Stimulated activated CD8-positive, alpha-beta memory T cell treated with anti-CD3 and anti-CD28 coated beads, Interleukin-4, amount 100 ng/mL, for 1 hour (primary cell): ENCODE results near the gene C10orf71.

Source experiments
- DNase-seq, 2 donors: peaks; one replicate each; pipeline ENCODE4 v3.0.0-alpha.2; 2020; ENCODE audit warnings: low read depth in 2 of 2, low spot score in 1 of 2

Gene C10orf71, protein sequence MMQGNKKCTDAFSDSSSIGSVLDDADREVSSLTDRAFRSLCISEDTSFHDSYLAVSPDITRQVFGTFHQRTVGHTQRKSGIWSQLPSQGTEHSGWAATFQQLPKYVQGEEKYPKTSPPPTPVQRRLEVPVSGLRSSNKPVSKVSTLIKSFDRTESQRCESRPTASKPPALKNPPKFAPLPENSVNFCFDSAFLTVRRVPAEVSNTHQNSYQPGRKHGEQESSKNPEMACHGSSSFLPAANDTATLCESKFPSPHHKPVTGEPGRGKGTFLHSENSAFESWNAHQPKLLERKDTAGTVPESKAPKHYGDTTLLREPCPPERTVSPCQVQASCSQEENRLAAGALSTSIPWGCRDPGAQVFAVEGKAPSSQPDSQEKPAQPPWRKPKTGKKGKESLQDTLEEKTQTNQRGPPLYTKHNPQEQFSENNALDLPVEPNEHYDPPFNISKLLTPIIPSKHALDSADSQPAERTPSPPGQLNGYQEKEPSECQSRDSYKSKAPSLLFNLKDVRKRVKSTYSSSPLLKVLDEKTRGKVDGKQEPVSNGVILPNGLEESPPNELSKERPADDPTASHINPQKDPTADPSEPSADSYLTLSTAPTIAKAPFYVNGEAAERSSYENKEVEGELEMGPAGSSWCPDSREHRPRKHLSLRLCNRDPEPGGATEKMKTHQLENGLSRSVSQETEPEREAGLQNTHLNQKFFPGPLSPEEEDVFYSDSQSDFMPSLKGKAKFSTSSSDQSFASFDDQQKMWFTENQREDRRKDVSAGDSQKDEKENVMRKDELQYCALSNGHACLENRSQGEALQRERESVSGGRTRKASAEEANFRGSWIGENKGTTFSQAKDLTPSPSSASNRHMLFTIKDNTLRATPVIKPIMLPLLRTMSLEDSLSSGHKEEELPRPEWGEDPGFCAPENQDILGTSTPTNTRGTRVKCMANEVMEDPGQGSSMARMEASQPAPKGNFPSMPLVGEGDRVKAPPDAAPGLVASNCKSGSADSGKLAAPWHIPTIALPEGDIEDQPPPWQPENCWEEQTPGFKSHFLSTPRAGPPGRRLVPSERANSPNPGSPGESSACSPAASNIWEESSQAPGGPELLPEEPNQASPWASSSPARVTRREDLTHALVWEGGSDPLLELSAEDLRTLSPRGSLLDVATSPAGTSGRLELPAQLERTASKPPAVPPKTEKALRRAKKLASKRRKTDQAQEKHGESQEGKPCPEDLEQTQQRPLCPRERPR (N-terminal part only)

DNA sequence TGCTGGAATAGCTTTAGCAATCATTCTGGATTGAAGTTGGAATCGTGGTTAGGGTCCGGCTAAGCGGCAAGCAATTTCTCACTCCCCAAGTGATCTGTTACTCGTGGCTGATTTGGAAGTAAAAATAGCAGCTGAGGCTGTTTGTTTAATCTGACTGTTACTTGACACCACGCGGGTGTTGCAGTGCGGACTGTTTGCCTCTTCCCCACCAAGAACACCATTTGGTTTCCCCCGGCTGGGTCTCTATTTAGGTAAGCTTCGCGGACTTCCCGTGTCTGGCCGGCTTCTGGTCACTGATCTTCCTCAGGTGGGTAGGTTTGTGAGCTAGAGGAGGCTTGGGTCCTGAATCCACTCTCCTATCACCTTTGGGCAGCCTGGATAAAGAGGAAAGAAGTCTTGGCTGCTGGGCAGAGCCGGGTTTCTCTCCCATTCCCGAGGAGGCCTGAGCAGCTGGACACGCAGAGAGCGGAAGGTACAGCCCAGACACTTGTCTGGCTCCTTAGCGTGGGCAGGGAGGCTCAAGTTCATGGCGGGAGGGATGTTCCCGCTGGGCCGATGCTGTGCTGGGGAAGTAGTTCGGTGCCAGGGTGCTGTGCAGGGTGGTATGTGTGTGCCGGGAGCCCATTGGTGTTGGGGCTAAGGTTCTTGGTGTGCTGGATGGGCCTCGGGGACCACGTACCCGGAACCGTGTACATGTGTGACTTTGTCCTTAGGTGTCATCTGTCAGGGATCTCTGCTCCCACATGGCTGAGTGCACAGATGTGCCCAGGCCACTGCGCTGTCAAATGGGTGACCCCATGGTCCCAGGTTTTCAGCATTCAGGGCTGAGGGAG, at the start of gene C10orf71:
TSS of gene C10orf71 (plus strand) at position 188 of the 833 bp plus-strand sequence. CDS start 23,376 bp downstream, outside the sequence.
- no peak for DNase-seq

DNA sequence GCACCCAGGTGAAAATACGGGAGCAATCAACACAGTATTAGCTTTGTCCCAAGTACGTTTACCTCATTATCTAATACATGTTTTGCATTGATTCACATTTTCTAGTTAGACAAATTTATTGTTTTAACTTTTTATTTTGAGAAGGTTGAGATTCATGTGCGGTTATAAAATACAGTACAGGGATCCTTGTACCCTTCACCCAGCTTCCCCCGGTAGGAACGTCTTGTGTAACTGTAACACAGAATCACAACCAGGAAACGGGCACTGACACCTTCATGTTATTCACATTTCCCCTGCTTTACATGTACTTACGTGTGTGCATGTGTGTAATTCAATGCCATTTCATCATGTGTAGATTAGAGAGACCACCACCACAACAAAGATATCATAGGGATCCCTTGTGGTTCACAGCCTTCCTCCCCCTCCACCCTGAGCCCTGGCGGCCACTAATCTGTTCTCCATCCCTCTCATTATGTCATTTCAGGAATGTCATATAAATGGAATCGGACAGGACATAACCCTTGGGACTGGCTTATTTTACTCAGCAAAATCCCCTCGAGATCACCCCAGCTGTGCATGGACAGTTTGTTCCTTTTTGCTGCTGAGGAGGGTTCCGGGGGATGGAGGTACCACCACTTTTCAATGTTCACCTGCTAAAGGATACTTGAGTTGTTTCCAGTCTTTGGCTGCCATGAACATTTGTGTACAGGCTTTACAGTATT, 46.5 kb upstream of the C10orf71 start:
- no peak for DNase-seq

DNA sequence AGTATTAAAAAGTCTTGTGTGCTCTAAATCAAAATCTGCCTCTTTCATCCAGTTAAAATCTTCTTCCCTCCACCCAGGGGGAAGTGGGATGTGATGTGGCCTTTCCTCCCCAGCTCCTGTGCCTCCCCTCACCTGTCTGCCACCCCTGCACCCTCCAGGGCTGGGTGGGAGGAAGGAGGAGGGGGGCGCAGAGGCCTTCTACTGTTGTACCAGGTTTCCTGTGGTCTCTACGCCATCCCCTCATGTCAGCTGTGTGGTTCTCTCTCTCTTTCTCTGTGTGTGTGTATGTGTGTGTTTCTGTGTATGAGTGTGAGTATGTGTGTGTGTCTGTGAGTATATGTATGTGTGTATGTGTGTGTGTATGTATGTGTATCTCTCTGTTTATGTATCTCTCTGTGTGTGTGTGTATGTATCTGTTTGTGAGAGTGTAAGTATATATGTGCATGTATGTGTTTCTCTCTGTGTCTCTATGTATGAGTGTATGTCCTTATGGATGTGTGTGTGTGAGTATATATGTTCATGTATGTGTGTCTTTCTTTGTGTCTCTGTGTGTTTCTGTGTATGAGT, 45.5 kb upstream of the C10orf71 start:
- no peak for DNase-seq

DNA sequence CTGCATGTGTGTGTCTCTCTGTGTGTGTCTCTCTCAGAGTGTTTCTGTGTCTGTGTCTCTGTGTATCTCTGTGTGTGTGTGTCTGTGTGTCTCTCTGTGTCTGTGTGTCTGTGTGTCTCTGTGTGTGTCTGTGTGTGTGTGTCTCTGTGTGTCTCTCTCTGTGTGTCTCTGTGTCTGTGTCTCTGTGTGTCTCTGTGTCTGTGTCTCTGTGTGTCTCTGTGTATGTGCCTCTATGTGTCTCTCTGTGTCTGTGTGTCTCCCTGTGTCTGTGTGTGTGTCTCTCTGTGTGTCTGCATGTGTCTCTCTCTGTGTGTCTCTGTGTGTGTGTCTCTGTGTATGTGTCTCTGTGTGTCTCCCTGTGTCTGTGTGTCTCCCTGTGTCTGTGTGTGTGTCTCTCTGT, 44.8 kb upstream of the C10orf71 start:
- no peak for DNase-seq

DNA sequence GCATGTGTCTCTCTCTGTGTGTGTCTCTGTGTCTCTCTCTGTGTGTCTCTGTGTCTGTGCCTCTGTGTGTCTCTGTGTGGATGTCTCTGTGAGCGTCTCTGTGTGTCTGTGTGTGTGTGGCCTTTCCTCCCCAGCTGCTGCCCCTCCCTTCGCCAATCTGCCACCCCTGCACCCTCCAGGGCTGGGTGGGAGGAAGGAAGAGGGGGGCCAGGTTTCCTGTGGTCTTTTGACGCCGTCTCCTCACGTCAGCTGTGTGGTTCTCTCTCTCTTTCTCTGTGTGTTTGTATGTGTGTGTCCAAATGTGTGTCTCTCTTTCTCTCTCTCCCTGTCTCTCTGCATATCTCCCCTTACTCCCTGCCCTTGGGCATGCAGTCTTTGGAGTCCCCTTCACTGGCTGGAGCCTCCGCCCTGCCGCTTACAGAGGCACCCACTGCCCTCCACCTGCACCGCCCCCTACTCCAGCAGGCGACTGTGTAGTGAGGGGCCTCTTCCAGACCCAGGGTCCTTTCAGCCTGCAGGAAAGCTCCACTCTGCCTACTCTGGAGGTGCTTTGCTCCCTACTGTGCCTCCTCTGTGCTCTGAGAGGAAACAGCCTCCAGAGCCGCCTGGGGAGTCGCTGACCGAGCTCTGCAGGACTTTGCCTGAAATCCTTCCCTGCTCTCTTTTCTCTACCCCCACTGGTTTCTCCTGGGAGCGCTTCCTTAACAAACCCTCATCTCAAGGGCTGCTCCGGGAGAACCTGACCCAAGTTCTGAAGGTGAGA, 44.2 kb upstream of the C10orf71 start:
- DNase-seq: peak in 1 of 2 donors; percentile 10

DNA sequence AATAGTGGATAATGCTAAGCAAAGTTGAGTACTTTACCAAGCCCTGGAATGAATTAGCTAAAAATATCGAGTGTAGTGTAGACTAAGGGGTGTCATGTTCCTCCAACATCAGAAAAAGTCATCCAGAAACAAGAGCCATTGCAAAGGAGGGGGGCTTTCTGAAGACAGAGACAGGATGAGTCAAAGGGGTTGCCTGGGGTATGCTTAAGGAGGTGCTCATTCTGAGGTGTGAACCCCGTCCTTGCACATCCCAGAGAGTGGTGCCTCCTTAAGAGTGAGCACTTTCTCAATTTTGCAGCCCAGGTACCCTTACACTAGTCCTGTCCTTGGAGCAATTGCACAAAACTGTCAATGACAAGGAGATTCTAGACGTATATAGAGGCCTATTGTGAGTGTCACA, 43.1 kb upstream of the C10orf71 start:
- no peak for DNase-seq

DNA sequence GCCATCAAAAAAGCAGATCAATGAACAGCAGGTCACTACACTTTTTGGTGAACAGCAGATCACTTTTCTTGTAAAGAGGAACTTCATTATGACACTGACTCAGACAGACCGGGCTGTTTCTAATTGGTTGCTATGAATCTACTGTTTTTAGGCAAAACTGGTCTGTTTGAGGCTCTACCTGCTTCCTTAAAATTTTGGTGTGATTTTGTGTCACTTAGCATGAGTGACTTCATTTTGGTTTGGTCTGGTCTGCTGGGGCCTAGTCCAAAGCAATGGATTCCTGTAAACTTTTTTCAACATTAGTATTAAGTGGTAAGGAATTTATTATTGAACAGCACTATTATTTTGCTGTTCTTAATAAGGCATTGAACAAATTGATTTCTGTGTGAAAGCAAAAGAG, 41.8 kb upstream of the C10orf71 start:
- no peak for DNase-seq

DNA sequence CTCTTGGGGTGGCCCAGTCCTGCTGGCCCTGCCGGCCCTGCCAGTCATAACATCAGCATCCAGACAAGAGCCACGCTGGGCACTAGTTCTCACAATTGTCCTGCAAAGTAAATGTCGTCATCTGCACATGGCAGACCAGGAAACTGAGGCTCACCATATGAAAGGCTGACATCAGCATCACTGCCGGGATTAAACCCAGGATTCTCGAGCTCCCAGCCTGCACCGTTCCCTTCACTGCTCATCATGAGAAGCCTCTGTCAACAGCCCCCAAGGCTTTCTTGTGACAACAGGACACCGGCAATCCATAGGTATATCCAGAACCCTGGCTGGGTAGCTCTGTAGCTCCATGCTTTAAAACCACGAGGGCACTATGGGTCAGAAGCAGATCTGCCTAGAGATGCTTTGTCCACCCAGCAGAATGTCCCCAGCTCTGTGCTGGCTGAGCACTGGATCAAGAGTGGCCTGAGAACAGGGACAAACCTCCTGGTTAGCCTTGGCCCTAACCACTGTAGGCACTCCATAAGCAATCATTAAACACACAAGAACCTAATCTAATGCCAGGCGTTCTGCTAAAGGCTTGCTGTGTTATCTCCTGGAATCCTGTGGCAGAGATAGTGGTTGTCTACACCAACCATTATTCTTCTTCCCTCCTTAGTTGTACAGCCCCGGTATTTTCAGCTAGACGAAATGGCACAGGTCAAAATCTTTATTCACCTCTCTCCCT, 41.2 kb upstream of the C10orf71 start:
- DNase-seq: no peak

DNA sequence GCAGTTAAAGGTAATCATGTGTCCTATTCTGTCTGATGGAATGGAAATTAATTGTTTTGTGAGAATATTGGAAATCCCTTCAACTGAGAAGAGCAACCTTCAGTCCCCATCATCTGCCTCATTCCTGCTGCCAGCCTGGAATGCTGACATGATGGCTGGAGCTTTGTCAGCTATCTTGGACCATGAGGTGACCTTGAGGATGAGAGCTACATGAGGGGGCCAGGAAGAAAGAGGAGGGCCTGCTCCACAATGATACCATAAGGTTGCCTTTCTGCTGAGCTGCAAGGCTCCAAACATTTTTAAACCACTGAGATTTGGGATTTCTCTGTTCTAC, 40.7 kb upstream of the C10orf71 start:
- no peak for DNase-seq

DNA sequence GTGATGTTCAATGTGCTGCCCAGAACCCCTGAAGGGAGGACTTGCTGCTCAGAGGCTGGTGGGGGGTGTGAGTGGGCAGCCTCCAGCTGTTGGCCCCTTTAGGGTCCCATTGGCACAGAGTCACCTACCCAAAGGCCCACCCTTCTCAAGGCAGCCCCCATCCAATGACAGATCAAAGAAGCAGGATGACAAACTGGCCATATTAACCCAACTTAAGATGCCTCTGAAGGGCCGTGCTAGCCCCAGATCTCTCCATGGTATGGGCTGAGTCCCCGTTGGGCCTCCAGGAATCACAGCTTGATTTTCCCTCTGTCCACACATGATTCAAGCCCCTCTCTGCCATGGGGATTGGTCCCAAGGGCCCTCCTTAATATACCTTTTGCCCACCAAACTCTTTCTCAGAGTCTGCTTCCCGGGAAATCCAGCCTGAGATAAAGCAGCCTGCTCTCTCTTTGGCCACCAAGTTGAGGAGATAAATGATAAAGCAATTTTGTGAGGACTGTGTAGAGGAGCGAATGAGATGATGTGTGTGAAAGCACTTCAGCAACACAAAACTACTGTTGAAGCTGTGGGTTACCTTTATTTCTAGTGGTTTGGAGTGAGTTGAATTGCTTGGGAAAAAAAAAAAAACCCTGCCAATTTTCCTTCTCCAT, 38.2 kb upstream of the C10orf71 start:
- DNase-seq: no peak

DNA sequence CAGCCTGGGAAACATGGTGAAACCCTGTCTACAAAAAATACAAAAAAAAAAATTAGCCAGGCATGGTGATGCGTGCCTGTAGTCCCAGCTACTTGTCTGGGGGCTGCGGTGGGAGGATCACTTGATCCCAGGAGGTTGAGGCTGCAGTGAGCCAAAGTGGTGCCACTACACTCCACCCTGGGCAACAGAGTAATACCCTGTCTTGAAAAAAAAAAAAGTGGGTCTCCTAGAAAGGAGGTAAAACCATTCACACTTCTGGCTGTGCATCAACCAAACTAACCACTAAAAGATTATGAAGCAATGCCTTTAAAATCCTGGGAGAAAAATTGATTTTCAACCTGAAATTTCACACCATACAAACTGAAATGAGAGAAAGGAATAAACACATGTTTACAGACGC, 35.4 kb upstream of the C10orf71 start:
- no peak for DNase-seq

DNA sequence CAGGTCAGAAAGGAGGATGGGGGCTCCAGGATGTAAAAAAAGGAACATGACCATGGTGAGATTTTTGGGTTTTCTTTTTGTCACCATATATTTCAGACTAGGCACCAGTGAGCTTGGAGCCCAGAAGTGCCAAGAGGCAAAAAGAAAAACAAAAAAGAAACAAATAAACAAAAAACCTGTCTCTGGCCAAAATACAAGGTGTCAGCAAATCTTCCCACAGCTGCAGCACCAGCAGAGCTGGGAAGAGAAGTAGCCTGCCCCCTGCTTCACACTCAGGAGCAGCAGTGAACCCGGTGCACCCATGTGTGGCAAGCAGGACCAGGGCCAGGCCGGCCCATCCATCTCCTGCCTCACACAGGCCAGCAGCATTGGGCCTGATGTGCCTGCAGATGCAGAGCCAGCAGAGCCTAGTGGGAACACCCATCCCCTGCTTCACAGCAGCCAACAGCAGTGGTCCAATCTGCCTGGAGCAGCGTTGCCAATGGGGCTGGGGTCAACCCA, 34.7 kb upstream of the C10orf71 start:
- no peak for DNase-seq

DNA sequence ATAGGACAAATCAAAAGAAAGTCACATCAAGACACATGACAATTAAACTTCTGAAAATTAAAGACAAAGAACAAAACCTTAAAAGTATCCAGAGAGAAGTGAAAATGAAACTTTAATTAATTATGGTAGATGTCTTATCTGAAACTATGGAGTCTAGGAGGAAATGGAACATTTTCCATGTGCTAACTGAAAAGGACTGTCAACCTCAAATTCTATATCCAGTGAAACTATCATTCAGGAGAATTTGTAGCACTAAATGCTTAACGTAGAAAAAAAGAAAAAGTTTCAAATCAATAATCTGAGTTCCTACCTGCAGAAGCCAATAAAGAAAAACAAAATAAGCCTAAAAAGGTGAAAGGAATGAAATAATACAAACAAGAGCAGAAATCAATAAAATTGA, 33.1 kb upstream of the C10orf71 start:
- DNase-seq: no peak

DNA sequence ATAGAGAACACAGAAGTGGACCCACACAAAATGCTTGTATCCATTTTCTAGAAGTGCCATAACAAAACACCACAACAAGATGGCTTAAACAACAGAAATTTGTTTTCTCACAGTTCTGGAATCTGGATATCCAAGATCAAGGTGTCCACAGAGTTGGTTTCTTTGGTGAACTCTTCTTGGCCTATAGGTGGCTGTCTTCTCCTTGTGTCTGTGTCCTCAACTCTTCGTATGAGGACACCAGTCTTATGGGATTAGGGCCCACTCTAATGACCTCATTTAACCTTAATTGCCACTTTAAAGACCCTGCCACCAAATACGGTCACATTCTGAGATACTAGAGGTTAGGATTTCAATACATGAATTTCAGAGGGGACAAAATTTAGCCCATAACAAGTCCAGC, 30.8 kb upstream of the C10orf71 start:
- no peak for DNase-seq

DNA sequence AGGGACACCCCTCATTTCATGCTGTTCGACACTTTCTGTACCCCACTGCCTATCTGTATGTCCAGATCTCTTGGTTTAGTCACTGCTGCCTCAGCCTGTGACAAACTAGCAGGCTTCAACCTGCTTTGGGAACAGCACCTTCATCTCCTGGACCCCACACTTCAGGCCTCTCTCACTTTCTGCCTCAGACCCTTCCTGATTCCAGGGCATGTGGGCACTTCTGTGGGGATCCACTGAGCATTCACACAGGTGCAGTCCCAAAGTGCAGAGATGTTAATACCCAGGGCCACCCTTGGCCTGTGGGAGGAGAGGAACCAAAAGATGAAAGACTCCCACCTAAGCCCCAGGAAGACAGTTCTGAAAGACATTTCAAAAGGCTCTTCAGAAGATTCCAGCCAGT, 29.4 kb upstream of the C10orf71 start:
- no peak for DNase-seq

DNA sequence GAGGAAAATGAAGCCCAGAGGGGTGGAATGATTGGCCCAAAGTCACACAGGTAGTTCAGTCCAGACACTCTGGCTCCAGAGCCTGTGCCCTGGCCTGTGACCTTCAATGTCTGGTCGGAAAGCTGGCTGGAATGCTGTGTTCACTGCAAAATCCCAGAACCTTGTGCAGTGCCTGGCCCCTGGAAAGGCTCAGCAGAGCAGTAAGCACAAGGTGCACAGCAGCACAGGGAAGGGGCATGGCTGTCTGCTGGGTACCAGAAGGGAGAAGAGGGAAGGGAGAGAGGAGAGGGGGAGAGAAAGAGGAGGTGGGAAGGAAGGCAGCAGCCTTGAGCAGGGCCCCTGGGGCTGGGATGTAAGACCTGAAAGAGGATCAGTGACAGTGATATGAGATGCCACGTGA, 28.4 kb upstream of the C10orf71 start:
- DNase-seq: no peak

DNA sequence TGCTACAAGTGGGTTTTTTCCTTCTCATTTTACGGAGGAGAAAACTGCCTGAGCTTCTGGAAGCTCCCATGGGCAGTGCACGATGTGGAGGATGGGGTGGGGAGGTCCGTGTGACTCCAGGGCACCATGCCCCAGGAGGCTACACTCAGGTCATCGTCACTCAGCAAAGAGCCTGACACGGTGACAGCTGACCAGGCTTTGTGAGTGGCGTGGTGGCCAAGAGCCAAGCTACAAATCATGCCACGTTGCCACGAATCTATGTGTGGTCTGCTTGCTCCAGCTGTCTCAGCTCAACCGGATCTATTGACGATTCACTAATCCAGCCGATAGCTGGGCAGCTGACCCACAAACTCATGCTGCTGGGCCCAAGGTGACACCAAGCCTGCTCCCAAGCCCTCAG, 27.6 kb upstream of the C10orf71 start:
- no peak for DNase-seq
